NOMO-1 treated with dmso at 0.1 percent for 144 hours (cell line): ENCODE results near the gene PMPCA.
"Not testable (repeated sequence)": the region's sequence is repeated elsewhere in the genome, so short reads cannot be mapped to it uniquely, and the experiment has no call there.

ENCODE experiments used
- DNase-seq: peaks from one replicate; lab custom pipeline; 2025; ENCODE audit not compliant: unreplicated experiment; lab: John Stamatoyannopoulos, UW

Gene PMPCA

GRCh38 chr9:136393531-136393930 lies 16.9 kb upstream of the PMPCA start:
- DNase-seq: no peak

- DNase-seq: no peak
Observed at GRCh38 chr9:136394312-136395019, 16.0 kb upstream of the PMPCA start.

- no peak for DNase-seq
Observed at GRCh38 chr9:136395020-136395340, 15.5 kb upstream of the PMPCA start.

- DNase-seq: no peak
Observed at GRCh38 chr9:136395345-136396218, 14.9 kb upstream of the PMPCA start.

GRCh38 chr9:136396219-136396515 lies 14.3 kb upstream of the PMPCA start:
- no peak for DNase-seq

- no peak for DNase-seq
Observed at GRCh38 chr9:136397643-136398042, 12.8 kb upstream of the PMPCA start.

- DNase-seq: no peak
Observed at GRCh38 chr9:136398286-136398685, 12.2 kb upstream of the PMPCA start.

- DNase-seq: no peak
Observed at GRCh38 chr9:136399176-136400037, 11.1 kb upstream of the PMPCA start.

- peak; percentile 89 for DNase-seq
Observed at GRCh38 chr9:136400038-136400834, 10.2 kb upstream of the PMPCA start, which contains the start of gene SNAPC4. SNAPC4 (minus strand) TSS chr9:136400170; CDS start chr9:136398428, 1,742 bp downstream.

- no peak for DNase-seq
Observed at GRCh38 chr9:136401173-136401922, 9.1 kb upstream of the PMPCA start.

- no peak for DNase-seq
Observed at GRCh38 chr9:136402067-136402466, 8.4 kb upstream of the PMPCA start.

- DNase-seq: no peak
Observed at GRCh38 chr9:136403538-136403914, 6.9 kb upstream of the PMPCA start.

- peak; percentile 19 for DNase-seq
Observed at GRCh38 chr9:136403915-136404800, 6.3 kb upstream of the PMPCA start.

GRCh38 chr9:136404801-136405136 lies 5.7 kb upstream of the PMPCA start:
- DNase-seq: no peak

- no peak for DNase-seq
Observed at GRCh38 chr9:136405481-136405880, 5.0 kb upstream of the PMPCA start.

- not testable (repeated sequence) for DNase-seq
Observed at GRCh38 chr9:136405904-136406303, 4.6 kb upstream of the PMPCA start.

- DNase-seq: not testable (repeated sequence)
Observed at GRCh38 chr9:136407061-136407460, 3.4 kb upstream of the PMPCA start.

GRCh38 chr9:136407911-136408310 lies 2.5 kb upstream of the PMPCA start:
- no peak for DNase-seq
